ENCODE measurements around the gene PPP1R15B.

GRCh38 chr1:204435381-204435831 is 23.8 kb upstream of the PPP1R15B start:
- TF ChIP-seq ZNF274 (IDR thresholded peaks at IDR 0.05; ENCODE audit: low read depth, low read length) (no peak), YY1 (IDR thresholded peaks at IDR 0.05; ENCODE audit: insufficient read depth, insufficient read length) (no peak)

Data from NT2/D1 (cell line).